Epithelial cell of esophagus (primary cell): ENCODE measurements around the gene TTC9.

Source experiments
- DNase-seq: peaks from one replicate; pipeline ENCODE4 v3.0.0; 2010; ENCODE audit warnings: low read depth
- H3K4me3 ChIP-seq: 2 replicates; pipeline ENCODE4 v1.5.1; 2011; ENCODE audit warnings: mild to moderate bottlenecking, low read length, control low read depth
- CTCF ChIP-seq: IDR thresholded peaks from 2 replicates; pipeline ENCODE4 v1.5.1; 2011; ENCODE audit warnings: low read depth, mild to moderate bottlenecking, low read length, control low read depth, inconsistent platforms; ENCODE audit not compliant: insufficient read depth; ENCODE audit errors: missing control alignments

TTC9 gene

GRCh38 chr14:70601162-70601561 lies 40.6 kb upstream of the TTC9 start:
- H3K4me3 ChIP-seq = peak overlapping the region; percentile 49
- no peak for TF ChIP-seq CTCF
- DNase-seq = peak; percentile 58

GRCh38 chr14:70602254-70602653 lies 39.5 kb upstream of the TTC9 start:
- no peak overlapping the region for H3K4me3 ChIP-seq
- no peak for TF ChIP-seq CTCF
- no peak for DNase-seq

- no peak for TF ChIP-seq CTCF
- no peak for DNase-seq
- no peak overlapping the region for H3K4me3 ChIP-seq
Measured at GRCh38 chr14:70611216-70611615, 30.5 kb upstream of the TTC9 start.

- TF ChIP-seq CTCF = no peak
- DNase-seq = peak; percentile 65
- no peak overlapping the region for H3K4me3 ChIP-seq
Measured at GRCh38 chr14:70616646-70617045, 25.1 kb upstream of the TTC9 start.

- H3K4me3 ChIP-seq = no peak overlapping the region
- no peak for DNase-seq
- TF ChIP-seq CTCF = no peak
Measured at GRCh38 chr14:70618314-70618713, 23.4 kb upstream of the TTC9 start.

GRCh38 chr14:70619708-70620107 lies 22.0 kb upstream of the TTC9 start:
- TF ChIP-seq CTCF = no peak
- peak; percentile 54 for DNase-seq
- H3K4me3 ChIP-seq = no peak overlapping the region

- H3K4me3 ChIP-seq = no peak overlapping the region
- peak; percentile 98 for TF ChIP-seq CTCF
- DNase-seq = peak; percentile 71
Measured at GRCh38 chr14:70622111-70622712, 19.5 kb upstream of the TTC9 start.
